GM12878 (cell line): Measurements from ENCODE around the gene TBC1D9B. TPM values are rescaled to one million over a fixed set of nuclear protein-coding genes. Genes with fewer than 3 reads are reported as not detected.

Source experiments
- ATAC-seq: fragments of 200-7000 bp; cut with Tn5 transposase; 3 replicates; pipeline ENCODE4 v1.9.1; 2020; ENCODE audit warnings: mild to moderate bottlenecking, moderate library complexity
- BruUV-seq: library from RNA; stranded (reverse); fragments of 400-500 nt; replicated peaks from 2 replicates; lab custom pipeline; 2021; lab: Mats Ljungman, UMichigan
- CTCF ChIA-PET: fragments of 300-600 bp; sonication (Branson Sonifier 250); formaldehyde crosslinking; extraction: SDS; loops from one replicate; lab custom pipeline; 2021; ENCODE audit warnings: inconsistent platforms; lab: Yijun Ruan, JAX
- POLR2A ChIA-PET: fragments of 350-600 bp; formaldehyde crosslinking; extraction: SDS; loops from one replicate; lab custom pipeline; 2021; ENCODE audit warnings: inconsistent platforms; lab: Charles Lee
- RAD21 ChIA-PET: fragments of 300-600 bp; sonication (Branson Sonifier 250); formaldehyde crosslinking; loops from one replicate; lab custom pipeline; 2023; ENCODE audit warnings: antibody characterized with exemption; ENCODE audit not compliant: unreplicated experiment; lab: Charles Lee
- SMC1A ChIA-PET: fragments of 300-600 bp; sonication (Branson Sonifier 250); formaldehyde crosslinking; loops from one replicate; lab custom pipeline; 2023; ENCODE audit not compliant: unreplicated experiment, uncharacterized antibody; lab: Charles Lee
- DNase-seq: peaks from one replicate; pipeline ENCODE4 v3.0.0-alpha.2; 2011; ENCODE audit warnings: low read depth, low spot score
- FAIRE-seq: peaks from 3 replicates; lab custom pipeline; 2011; peaks lifted over from hg19 to GRCh38; lab: Jason Lieb, UNC
- H2AFZ ChIP-seq: 2 replicates; pipeline ENCODE4 v1.6.0; 2011; ENCODE audit warnings: low read depth, low read length, control low read depth; ENCODE audit not compliant: control insufficient read depth
- H3K27ac ChIP-seq: 2 replicates; pipeline ENCODE4 v1.5.1; 2011; ENCODE audit warnings: control low read depth; ENCODE audit not compliant: control insufficient read depth, insufficient read depth
- H3K27me3 ChIP-seq, 2 experiments: replicated peaks in 1 of 2; 2 replicates each; pipeline versions ENCODE4 v1.6.0 to v1.6.1; 2011; ENCODE audit warnings: low read length in 1 of 2; ENCODE audit not compliant: control insufficient read depth in 2 of 2, insufficient read depth in 2 of 2
- H3K36me3 ChIP-seq, 2 experiments: 2 replicates each; pipeline ENCODE4 v1.5.1; 2011; ENCODE audit warnings: low read length in 1 of 2; ENCODE audit not compliant: control insufficient read depth in 2 of 2, insufficient read depth in 2 of 2
- H3K4me1 ChIP-seq: 2 replicates; pipeline ENCODE4 v1.6.1; 2011; ENCODE audit warnings: mild to moderate bottlenecking, low read length, moderate library complexity, mixed read lengths; ENCODE audit not compliant: control insufficient read depth, insufficient read depth
- H3K4me2 ChIP-seq: 2 replicates; pipeline ENCODE4 v1.6.0; 2011; ENCODE audit warnings: control low read depth; ENCODE audit not compliant: control insufficient read depth, insufficient read depth
- H3K4me3 ChIP-seq: fragments of 200-600 bp; sonication (generic); 2 replicates; pipeline ENCODE4 v1.5.1; 2016
- H3K79me2 ChIP-seq: 2 replicates; pipeline ENCODE4 v1.6.0; 2011; ENCODE audit warnings: low read length; ENCODE audit not compliant: control insufficient read depth, insufficient read depth
- H3K9ac ChIP-seq: 2 replicates; pipeline ENCODE4 v1.8.0; 2011; ENCODE audit warnings: low read length, control low read depth, mixed read lengths; ENCODE audit not compliant: control insufficient read depth, insufficient read depth
- H3K9me3 ChIP-seq: replicated peaks from 3 replicates; pipeline ENCODE4 v1.5.1; 2011; ENCODE audit warnings: mild to moderate bottlenecking, low read length; ENCODE audit not compliant: control insufficient read depth, insufficient read depth
- H4K20me1 ChIP-seq: 2 replicates; pipeline ENCODE4 v1.6.0; 2011; ENCODE audit not compliant: control insufficient read depth, insufficient read depth
- ATF7 ChIP-seq: fragments of 450-650 bp; IDR thresholded peaks from 2 replicates; pipeline ENCODE4 v1.6.1; 2016; ENCODE audit warnings: low read depth, mild to moderate bottlenecking
- CBFB ChIP-seq: IDR thresholded peaks from 2 replicates; pipeline ENCODE4 v1.6.1; 2016; ENCODE audit warnings: antibody characterized with exemption, low read depth
- EGR1 ChIP-seq, 2 experiments: IDR thresholded peaks; 1 replicate in 1 of 2; 2 replicates in 1 of 2; pipeline ENCODE4 v1.6.1; 2011 to 2012; ENCODE audit warnings: low read depth in 2 of 2, low read length in 2 of 2, borderline replicate concordance in 1 of 2, mild to moderate bottlenecking in 1 of 2, moderate library complexity in 1 of 2
- GATAD2B ChIP-seq: fragments of 450-650 bp; conservative IDR thresholded peaks from 2 replicates; pipeline ENCODE4 v1.6.1; 2017; ENCODE audit warnings: low read depth, mild to moderate bottlenecking, moderate library complexity
- JUND ChIP-seq: IDR thresholded peaks from 2 replicates; pipeline ENCODE4 v1.6.1; 2012; ENCODE audit warnings: low read depth, mild to moderate bottlenecking, low read length, improper control_type of control experiment, moderate library complexity
- MEF2A ChIP-seq: IDR thresholded peaks from 2 replicates; pipeline ENCODE4 v1.6.1; 2011; ENCODE audit warnings: low read depth, mild to moderate bottlenecking, low read length, moderate library complexity; ENCODE audit not compliant: insufficient read depth
- MYB ChIP-seq: fragments of 150-350 bp; IDR thresholded peaks from 2 replicates; pipeline ENCODE4 v1.6.1; 2014; ENCODE audit warnings: mild to moderate bottlenecking, low read depth, low read length, borderline replicate concordance
- NR2C1 ChIP-seq: fragments of 450-650 bp; IDR thresholded peaks from 2 replicates; pipeline ENCODE4 v1.6.1; 2017; ENCODE audit warnings: antibody characterized with exemption, mild to moderate bottlenecking, moderate library complexity
- POU2F2 ChIP-seq: IDR thresholded peaks from 3 replicates; pipeline ENCODE4 v1.6.1; 2011; ENCODE audit warnings: low read depth, mild to moderate bottlenecking, low read length, borderline replicate concordance
- RAD51 ChIP-seq: fragments of 450-650 bp; IDR thresholded peaks from 2 replicates; pipeline ENCODE4 v1.6.1; 2016; ENCODE audit warnings: moderate library complexity, mild to moderate bottlenecking, inconsistent platforms
- RBBP5 ChIP-seq: fragments of 200-600 bp; sonication (generic); conservative IDR thresholded peaks from 2 replicates; pipeline ENCODE4 v1.6.1; 2016
- SIX5 ChIP-seq: IDR thresholded peaks from 2 replicates; pipeline ENCODE4 v1.6.1; 2011; ENCODE audit warnings: mild to moderate bottlenecking, low read depth, low read length, moderate library complexity; ENCODE audit not compliant: severe bottlenecking
- ZNF24 ChIP-seq: fragments of 450-650 bp; IDR thresholded peaks from 2 replicates; pipeline ENCODE4 v1.6.1; 2017; ENCODE audit warnings: antibody characterized with exemption, mild to moderate bottlenecking
- WGBS: methylation state at CpG from one replicate; pipeline ENCODE4 v1.1.6; 2016; ENCODE audit warnings: low lambda C conversion rate; ENCODE audit not compliant: insufficient replicate concordance, insufficient coverage; ENCODE audit errors: missing lambda C conversion rate; 5-methylcytosine and 5-hydroxymethylcytosine counted together
- in situ Hi-C: fragments of 300-500 bp; cut with MboI; formaldehyde crosslinking; loops from 9 replicates; pipeline ENCODE4 v1.14.3; 2018; ENCODE audit warnings: mixed read lengths
- intact Hi-C: fragments of 100-400 bp; cut with micrococcal nuclease; formaldehyde crosslinking; loops from one replicate; pipeline ENCODE4 v1.14.2; 2022; ENCODE audit not compliant: unreplicated experiment
- polyA plus RNA-seq, 11 experiments: library from polyadenylated mRNA; depleted of rRNA in 4 of 11; unstranded in 6 of 11; stranded (reverse) in 5 of 11; fragments of >200 nt; fragmentation: Nextera tagmentation in 4 of 11; fragmentation: Illumina TruSeq in 1 of 11; extraction: Ambion mirVana in 4 of 11; extraction: Trizol in 1 of 11; gene quantifications; 1 replicate in 1 of 11; 2 replicates in 10 of 11; pipeline versions ENCODE4 v1.2.1 to v1.2.3, GENCODE V29; 2011 to 2016; ENCODE audit warnings: inconsistent platforms in 2 of 11, missing spikeins in 2 of 11, low read depth in 1 of 11
- total RNA-seq, 4 experiments: library from RNA; depleted of rRNA in 3 of 4; stranded (reverse); fragments of >200 nt in 3 of 4; fragmentation: Illumina TruSeq in 1 of 4; extraction: Trizol in 1 of 4; gene quantifications; 2 replicates each; pipeline versions ENCODE4 v1.2.1 to v1.2.3, GENCODE V29; 2013 to 2021
- TF ChIP-seq, protein P1 (sequence below): fragments of 450-650 bp; IDR thresholded peaks from 2 replicates; pipeline ENCODE4 v1.6.1; 2017; ENCODE audit warnings: mild to moderate bottlenecking
- TF ChIP-seq, protein P2 (sequence below): fragments of 450-650 bp; IDR thresholded peaks from 2 replicates; pipeline ENCODE4 v1.6.1; 2017; ENCODE audit warnings: mild to moderate bottlenecking, moderate library complexity

The TBC1D9B gene
- total and polyA plus RNA-seq, 10 of the 15 experiments (the other 5 are each of a cell fraction or from before 2014, with no cell fraction given), result 4.0 to 74.2 (median 34.6) TPM

DNA sequence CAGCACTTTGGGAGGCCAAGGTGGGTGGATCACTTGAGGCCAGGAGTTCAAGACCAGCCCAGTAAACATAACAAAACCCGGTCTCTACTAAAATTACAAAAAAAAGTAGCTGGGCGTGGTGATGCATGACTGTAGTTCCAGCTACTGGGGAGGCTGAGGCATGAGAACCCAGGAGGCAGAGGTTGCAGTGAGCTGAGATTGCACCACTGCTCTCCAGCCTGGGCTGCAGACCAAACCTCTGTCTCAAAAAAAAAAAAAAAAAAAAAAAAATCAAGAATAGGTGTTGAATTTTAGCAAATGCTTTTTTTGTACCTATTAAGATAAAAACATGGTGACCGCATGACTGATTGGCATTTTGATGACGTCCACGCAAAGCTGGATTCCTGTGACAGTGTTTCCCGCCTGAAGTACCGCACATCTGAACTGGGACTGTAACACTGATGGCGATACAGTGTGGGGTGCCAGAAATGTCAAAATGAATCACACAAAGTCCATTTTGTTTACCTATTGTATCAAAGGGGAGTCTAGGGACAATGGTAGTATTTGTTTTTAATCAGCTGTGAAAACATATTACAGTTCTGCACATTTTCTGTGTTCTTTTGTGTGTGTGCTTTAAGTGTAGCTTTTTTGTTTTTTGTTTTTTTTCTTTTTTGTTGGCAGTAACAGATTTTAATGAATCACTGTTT, 23.2 kb upstream of the TBC1D9B start:
- no peak overlapping the region for H3K9ac ChIP-seq
- FAIRE-seq (no peak), ATAC-seq (no peak), DNase-seq (no peak)
- 60% methylated on average over 8 of the region's 8 CpGs for WGBS
- no peak overlapping the region for H3K4me3 ChIP-seq
- no peak overlapping the region for H2AFZ ChIP-seq
- ChIA-PET RAD21 (no interaction called here), CTCF (interaction anchor here (0.8 kb wide), 1 partner anchor 129 kb away, joined by 4 read pairs; no protein-coding TSS in a partner anchor), SMC1A (no interaction called here), POLR2A (no interaction called here)
- no peaks in the 10 kb centered on the region for H4K20me1 ChIP-seq
- in situ Hi-C loops, result no loop called here
- no TSS peak for BruUV-seq
- H3K79me2 ChIP-seq, result no peaks in the 10 kb centered on the region
- no peak overlapping the region for H3K27ac ChIP-seq
- no peaks in the 10 kb centered on the region for H3K36me3 ChIP-seq
- no peaks in the 10 kb centered on the region for H3K9me3 ChIP-seq
- no peaks in the 10 kb centered on the region for H3K4me1 ChIP-seq
- no peak overlapping the region for H3K4me2 ChIP-seq
- intact Hi-C loops, result no loop called here
- no peaks in the 10 kb centered on the region for H3K27me3 ChIP-seq
- TF ChIP-seq, protein P1, sequence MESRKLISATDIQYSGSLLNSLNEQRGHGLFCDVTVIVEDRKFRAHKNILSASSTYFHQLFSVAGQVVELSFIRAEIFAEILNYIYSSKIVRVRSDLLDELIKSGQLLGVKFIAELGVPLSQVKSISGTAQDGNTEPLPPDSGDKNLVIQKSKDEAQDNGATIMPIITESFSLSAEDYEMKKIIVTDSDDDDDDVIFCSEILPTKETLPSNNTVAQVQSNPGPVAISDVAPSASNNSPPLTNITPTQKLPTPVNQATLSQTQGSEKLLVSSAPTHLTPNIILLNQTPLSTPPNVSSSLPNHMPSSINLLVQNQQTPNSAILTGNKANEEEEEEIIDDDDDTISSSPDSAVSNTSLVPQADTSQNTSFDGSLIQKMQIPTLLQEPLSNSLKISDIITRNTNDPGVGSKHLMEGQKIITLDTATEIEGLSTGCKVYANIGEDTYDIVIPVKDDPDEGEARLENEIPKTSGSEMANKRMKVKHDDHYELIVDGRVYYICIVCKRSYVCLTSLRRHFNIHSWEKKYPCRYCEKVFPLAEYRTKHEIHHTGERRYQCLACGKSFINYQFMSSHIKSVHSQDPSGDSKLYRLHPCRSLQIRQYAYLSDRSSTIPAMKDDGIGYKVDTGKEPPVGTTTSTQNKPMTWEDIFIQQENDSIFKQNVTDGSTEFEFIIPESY, result no peak
- TF ChIP-seq, protein P2, sequence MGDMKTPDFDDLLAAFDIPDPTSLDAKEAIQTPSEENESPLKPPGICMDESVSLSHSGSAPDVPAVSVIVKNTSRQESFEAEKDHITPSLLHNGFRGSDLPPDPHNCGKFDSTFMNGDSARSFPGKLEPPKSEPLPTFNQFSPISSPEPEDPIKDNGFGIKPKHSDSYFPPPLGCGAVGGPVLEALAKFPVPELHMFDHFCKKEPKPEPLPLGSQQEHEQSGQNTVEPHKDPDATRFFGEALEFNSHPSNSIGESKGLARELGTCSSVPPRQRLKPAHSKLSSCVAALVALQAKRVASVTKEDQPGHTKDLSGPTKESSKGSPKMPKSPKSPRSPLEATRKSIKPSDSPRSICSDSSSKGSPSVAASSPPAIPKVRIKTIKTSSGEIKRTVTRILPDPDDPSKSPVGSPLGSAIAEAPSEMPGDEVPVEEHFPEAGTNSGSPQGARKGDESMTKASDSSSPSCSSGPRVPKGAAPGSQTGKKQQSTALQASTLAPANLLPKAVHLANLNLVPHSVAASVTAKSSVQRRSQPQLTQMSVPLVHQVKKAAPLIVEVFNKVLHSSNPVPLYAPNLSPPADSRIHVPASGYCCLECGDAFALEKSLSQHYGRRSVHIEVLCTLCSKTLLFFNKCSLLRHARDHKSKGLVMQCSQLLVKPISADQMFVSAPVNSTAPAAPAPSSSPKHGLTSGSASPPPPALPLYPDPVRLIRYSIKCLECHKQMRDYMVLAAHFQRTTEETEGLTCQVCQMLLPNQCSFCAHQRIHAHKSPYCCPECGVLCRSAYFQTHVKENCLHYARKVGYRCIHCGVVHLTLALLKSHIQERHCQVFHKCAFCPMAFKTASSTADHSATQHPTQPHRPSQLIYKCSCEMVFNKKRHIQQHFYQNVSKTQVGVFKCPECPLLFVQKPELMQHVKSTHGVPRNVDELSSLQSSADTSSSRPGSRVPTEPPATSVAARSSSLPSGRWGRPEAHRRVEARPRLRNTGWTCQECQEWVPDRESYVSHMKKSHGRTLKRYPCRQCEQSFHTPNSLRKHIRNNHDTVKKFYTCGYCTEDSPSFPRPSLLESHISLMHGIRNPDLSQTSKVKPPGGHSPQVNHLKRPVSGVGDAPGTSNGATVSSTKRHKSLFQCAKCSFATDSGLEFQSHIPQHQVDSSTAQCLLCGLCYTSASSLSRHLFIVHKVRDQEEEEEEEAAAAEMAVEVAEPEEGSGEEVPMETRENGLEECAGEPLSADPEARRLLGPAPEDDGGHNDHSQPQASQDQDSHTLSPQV, result no peak
- TF ChIP-seq MYB (no peak), CBFB (no peak), MEF2A (no peak), EGR1 (IDR thresholded peaks at IDR 0.05; ENCODE audit: borderline replicate concordance in 1 of 2, low read depth in 2 of 2, low read length in 2 of 2) (no peak), RAD51 (no peak), ATF7 (no peak), POU2F2 (no peak), RBBP5 (no peak), JUND (no peak), GATAD2B (no peak), SIX5 (no peak), NR2C1 (no peak), ZNF24 (no peak)
